Natural killer cell (primary cell): ENCODE data around the gene EYS. TPM values are rescaled to one million over a fixed set of nuclear protein-coding genes. Genes with fewer than 3 reads are reported as not detected.
"Not testable (repeated sequence)": the region's sequence is repeated elsewhere in the genome, so short reads cannot be mapped to it uniquely, and the experiment has no call there.

Experiments used
- ATAC-seq, 3 donors: fragments of 150-1000 bp in 2 of 3; fragments of 200-7000 bp in 1 of 3; cut with Tn5 transposase; 1 replicate in 1 of 3; 2 replicates in 2 of 3; pipeline ENCODE4 v1.10.0; 2021; ENCODE audit warnings: mild to moderate bottlenecking in 2 of 3, moderate library complexity in 2 of 3
- DNase-seq, 2 donors: peaks; one replicate each; pipeline versions ENCODE4 v3.0.0 to v3.0.0-alpha.2; 2013 to 2021; ENCODE audit warnings: mixed read lengths in 1 of 2
- H3K27ac ChIP-seq: one replicate; pipeline ENCODE4 v1.5.1; 2013; ENCODE audit warnings: mild to moderate bottlenecking, low read length
- H3K27me3 ChIP-seq: one replicate; pipeline ENCODE4 v1.6.1; 2013; ENCODE audit warnings: low read length; ENCODE audit not compliant: control insufficient read depth, insufficient read depth
- H3K36me3 ChIP-seq: one replicate; pipeline ENCODE4 v1.6.1; 2013; ENCODE audit warnings: low read length; ENCODE audit not compliant: control insufficient read depth, insufficient read depth
- H3K4me1 ChIP-seq: one replicate; pipeline ENCODE4 v1.6.1; 2013; ENCODE audit warnings: low read length; ENCODE audit not compliant: control insufficient read depth, insufficient read depth
- H3K4me3 ChIP-seq: one replicate; pipeline ENCODE4 v1.5.1; 2013; ENCODE audit warnings: low read length
- H3K9me3 ChIP-seq: one replicate; pipeline ENCODE4 v1.6.1; 2013; ENCODE audit warnings: low read length; ENCODE audit not compliant: control insufficient read depth, insufficient read depth
- H3K27ac Mint-ChIP-seq, 2 donors: one replicate each; pipeline ENCODE4 v1.8.0; 2022; ENCODE audit warnings: mild to moderate bottlenecking in 2 of 2, mixed read lengths in 2 of 2, moderate library complexity in 1 of 2
- H3K27me3 Mint-ChIP-seq, 2 donors: one replicate each; pipeline ENCODE4 v1.8.0; 2022; ENCODE audit warnings: low read depth in 2 of 2, mixed read lengths in 2 of 2
- H3K36me3 Mint-ChIP-seq: one replicate; pipeline ENCODE4 v1.8.0; 2022; ENCODE audit warnings: mixed read lengths
- H3K4me1 Mint-ChIP-seq, 2 donors: one replicate each; pipeline ENCODE4 v1.8.0; 2022; ENCODE audit warnings: mixed read lengths in 2 of 2
- H3K4me3 Mint-ChIP-seq: one replicate; pipeline ENCODE4 v1.8.0; 2022; ENCODE audit warnings: mild to moderate bottlenecking, moderate library complexity, mixed read lengths
- H3K9me3 Mint-ChIP-seq, 2 donors: one replicate each; pipeline ENCODE4 v1.8.0; 2022; ENCODE audit warnings: mixed read lengths in 2 of 2
- WGBS: methylation state at CpG from one replicate; pipeline ENCODE4 v1.1.7; 2013; ENCODE audit warnings: missing lambda C conversion rate; ENCODE audit not compliant: insufficient coverage; 5-methylcytosine and 5-hydroxymethylcytosine counted together
- intact Hi-C: fragments of 100-400 bp; cut with micrococcal nuclease; formaldehyde crosslinking; loops from one replicate; pipeline ENCODE4 v1.14.2; 2022
- total RNA-seq, 4 donors: library from RNA; stranded (reverse); fragments of 120-200 nt in 1 of 4; gene quantifications; one replicate each; pipeline versions ENCODE4 v1.2.3 to v1.2.4, GENCODE V29; 2013 to 2022
- TF ChIP-seq, protein P1 (sequence below): fragments of 200-600 bp; IDR thresholded peaks from one replicate; pipeline ENCODE4 v1.8.0; 2022; ENCODE audit warnings: antibody characterized with exemption

The EYS gene
- total RNA-seq, 3 donors from 2014 or later (not counting 1 experiment from before 2014, with no cell fraction given): 0.55 TPM; not detected in 2

DNA sequence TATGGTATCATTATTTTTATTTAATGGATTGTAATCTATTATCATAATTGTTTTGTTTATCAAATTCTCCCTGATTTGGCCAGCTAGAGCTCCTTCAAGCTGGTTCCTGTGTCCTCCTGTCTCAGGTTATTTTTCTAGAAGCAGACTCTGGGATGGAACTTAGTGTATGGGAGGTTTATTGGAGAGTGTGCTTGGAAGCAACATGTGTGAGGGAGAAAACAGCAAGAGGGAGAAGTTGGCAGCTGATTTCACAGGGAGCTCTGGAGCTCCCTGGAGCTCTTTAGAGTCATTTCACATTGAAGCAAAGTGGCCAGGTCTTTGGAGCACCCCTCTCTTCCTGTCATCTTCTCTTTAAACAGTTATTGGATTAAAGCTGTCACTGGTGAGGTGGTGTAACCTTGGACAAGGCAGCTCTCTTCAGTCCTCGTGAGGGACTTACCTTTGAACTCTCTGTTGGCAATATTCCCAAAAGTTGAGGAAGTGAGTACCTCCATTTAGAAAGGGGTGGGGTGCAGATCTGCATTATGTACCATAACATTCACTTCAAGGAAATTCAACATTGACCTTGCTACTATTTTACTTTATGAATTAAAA is 1967.8 kb downstream of the EYS start:
- Histone ChIP-seq H3K27me3 (no peaks in the 10 kb centered on the region), H3K36me3 (no peaks in the 10 kb centered on the region), H3K9me3 (no peaks in the 10 kb centered on the region), H3K4me3 (no peak overlapping the region), H3K27ac (no peak overlapping the region), H3K4me1 (no peaks in the 10 kb centered on the region)
- H3K27ac Mint-ChIP-seq: no peak overlapping the region
- 56% methylated on average over 1 of the region's 1 CpG for WGBS
- no peaks in the 10 kb centered on the region for H3K27me3 Mint-ChIP-seq
- H3K4me1 Mint-ChIP-seq: peaks cover 5 to 6% of the 10 kb centered on the region in 2 donors
- intact Hi-C loops: no loop called here
- DNase-seq: no peak
- no peak overlapping the region for H3K4me3 Mint-ChIP-seq
- TF ChIP-seq, protein P1, sequence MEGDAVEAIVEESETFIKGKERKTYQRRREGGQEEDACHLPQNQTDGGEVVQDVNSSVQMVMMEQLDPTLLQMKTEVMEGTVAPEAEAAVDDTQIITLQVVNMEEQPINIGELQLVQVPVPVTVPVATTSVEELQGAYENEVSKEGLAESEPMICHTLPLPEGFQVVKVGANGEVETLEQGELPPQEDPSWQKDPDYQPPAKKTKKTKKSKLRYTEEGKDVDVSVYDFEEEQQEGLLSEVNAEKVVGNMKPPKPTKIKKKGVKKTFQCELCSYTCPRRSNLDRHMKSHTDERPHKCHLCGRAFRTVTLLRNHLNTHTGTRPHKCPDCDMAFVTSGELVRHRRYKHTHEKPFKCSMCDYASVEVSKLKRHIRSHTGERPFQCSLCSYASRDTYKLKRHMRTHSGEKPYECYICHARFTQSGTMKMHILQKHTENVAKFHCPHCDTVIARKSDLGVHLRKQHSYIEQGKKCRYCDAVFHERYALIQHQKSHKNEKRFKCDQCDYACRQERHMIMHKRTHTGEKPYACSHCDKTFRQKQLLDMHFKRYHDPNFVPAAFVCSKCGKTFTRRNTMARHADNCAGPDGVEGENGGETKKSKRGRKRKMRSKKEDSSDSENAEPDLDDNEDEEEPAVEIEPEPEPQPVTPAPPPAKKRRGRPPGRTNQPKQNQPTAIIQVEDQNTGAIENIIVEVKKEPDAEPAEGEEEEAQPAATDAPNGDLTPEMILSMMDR: no peak
- H3K36me3 Mint-ChIP-seq: no peaks in the 10 kb centered on the region
- ATAC-seq: no peak
- H3K9me3 Mint-ChIP-seq: no peaks in the 10 kb centered on the region

DNA sequence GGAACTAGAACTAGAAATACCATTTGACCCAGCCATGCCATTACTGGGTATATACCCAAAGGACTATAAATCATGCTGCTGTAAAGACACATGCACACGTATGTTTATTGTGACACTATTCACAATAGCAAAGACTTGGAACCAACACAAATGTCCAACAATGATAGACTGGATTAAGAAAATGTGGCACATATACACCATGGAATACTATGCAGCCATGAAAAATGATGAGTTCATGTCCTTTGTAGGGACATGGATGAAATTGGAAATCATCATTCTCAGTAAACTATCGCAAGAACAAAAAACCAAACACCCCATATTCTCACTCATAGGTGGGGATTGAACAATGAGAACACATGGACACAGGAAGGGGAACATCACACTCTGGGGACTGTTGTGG is 1968.8 kb downstream of the EYS start:
- H3K4me3 Mint-ChIP-seq, H3K27ac ChIP-seq: not testable (repeated sequence)

DNA sequence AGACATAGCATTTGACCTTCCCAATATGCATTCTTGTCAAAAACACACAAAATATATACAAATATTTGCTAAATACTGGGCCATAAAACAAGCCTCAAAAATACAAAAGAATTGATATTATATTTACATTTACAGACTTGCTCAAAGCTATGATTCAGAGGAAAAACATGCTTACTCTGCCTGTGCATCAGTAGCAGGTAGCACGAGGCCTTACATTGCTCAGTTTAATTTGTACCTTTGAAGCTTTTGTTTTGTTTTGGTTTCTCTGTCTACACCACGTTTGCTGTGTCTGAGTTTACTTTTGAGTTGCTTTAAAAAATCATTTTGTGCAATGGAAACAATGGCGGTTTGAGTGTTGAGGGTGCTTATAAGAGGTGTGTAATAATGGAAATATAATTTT is 1972.1 kb downstream of the EYS start:
- H3K36me3 ChIP-seq: no peaks in the 10 kb centered on the region
- intact Hi-C loops: no loop called here
- ATAC-seq (no peak), DNase-seq (no peak)
- Mint-ChIP-seq H3K9me3 (no peaks in the 10 kb centered on the region), H3K4me1 (peaks cover 0 to 8% of the 10 kb centered on the region in 2 donors), H3K4me3 (no peak overlapping the region), H3K27ac (no peak overlapping the region), H3K36me3 (no peaks in the 10 kb centered on the region), H3K27me3 (no peaks in the 10 kb centered on the region)
- no peaks in the 10 kb centered on the region for H3K9me3 ChIP-seq
- H3K27ac ChIP-seq: no peak overlapping the region
- no peaks in the 10 kb centered on the region for H3K27me3 ChIP-seq
- WGBS: 86% methylated on average over 2 of the region's 3 CpGs
- H3K4me1 ChIP-seq: no peaks in the 10 kb centered on the region
- H3K4me3 ChIP-seq: no peak overlapping the region
- TF ChIP-seq, protein P1: no peak

More for the DNA sequence above, 1968.8 kb downstream of the EYS start:
- H3K4me3 ChIP-seq, intact Hi-C loops, ATAC-seq, H3K27ac Mint-ChIP-seq, H3K4me1 Mint-ChIP-seq, H3K27me3 ChIP-seq, H3K9me3 Mint-ChIP-seq, DNase-seq, H3K9me3 ChIP-seq, H3K27me3 Mint-ChIP-seq, H3K36me3 Mint-ChIP-seq, H3K36me3 ChIP-seq, H3K4me1 ChIP-seq: not testable (repeated sequence)
- WGBS: no CpG with 5 or more reads among the region's 2 CpGs

DNA sequence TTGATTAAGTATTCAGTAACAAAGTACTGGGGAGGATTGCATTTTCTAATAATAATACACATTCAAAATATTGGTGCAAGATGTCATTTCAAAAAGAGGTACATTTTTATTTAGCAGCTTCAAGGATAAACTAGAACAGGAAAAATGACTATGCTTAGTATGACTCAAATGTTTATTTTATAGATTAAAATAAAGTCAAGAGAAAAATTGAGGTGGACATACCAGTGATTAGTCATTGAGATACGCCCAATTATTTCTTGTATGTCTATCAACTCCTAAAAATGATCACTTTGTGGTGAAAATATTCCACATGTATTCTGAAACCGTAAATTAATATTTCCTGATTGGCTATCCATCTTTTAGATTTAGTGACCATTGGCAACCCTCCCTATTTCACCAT is 1974.7 kb downstream of the EYS start:
- Mint-ChIP-seq H3K4me3 (no peak overlapping the region), H3K27ac (no peak overlapping the region), H3K27me3 (no peaks in the 10 kb centered on the region), H3K9me3 (no peaks in the 10 kb centered on the region), H3K4me1 (peaks cover 0 to 8% of the 10 kb centered on the region in 2 donors), H3K36me3 (no peaks in the 10 kb centered on the region)
- H3K4me1 ChIP-seq: no peaks in the 10 kb centered on the region
- intact Hi-C loops: no loop called here
- H3K4me3 ChIP-seq: no peak overlapping the region
- no peak for ATAC-seq
- no peak for DNase-seq
- H3K27ac ChIP-seq: no peak overlapping the region
- TF ChIP-seq, protein P1: no peak
- no peaks in the 10 kb centered on the region for H3K36me3 ChIP-seq
- WGBS: 100% methylated on average over 2 of the region's 2 CpGs
- no peaks in the 10 kb centered on the region for H3K9me3 ChIP-seq
- H3K27me3 ChIP-seq: no peaks in the 10 kb centered on the region
